WTC11 (cell line): ENCODE data around the gene VCL.

Source experiments
- CBFB ChIP-seq: sonication (generic); formaldehyde crosslinking; IDR thresholded peaks from 2 replicates; pipeline ENCODE4 v1.8.1; 2022; ENCODE audit warnings: mild to moderate bottlenecking, low read depth, missing genetic modification reagents
- CREB1 ChIP-seq: sonication (generic); formaldehyde crosslinking; IDR thresholded peaks from 2 replicates; pipeline ENCODE4 v1.8.0; 2023; ENCODE audit warnings: mild to moderate bottlenecking, missing genetic modification reagents
- EMX1 ChIP-seq: fragments of 250-450 bp; sonication (Bioruptor Pico); IDR thresholded peaks from 2 replicates; pipeline ENCODE4 v1.8.0; 2021; ENCODE audit warnings: mild to moderate bottlenecking
- IRF2 ChIP-seq: sonication (generic); formaldehyde crosslinking; IDR thresholded peaks from 2 replicates; pipeline ENCODE4 v1.8.0; 2022; ENCODE audit warnings: low read depth, missing genetic modification reagents, borderline replicate concordance
- NFE2L1 ChIP-seq: sonication (generic); formaldehyde crosslinking; IDR thresholded peaks from 2 replicates; pipeline ENCODE4 v1.8.1; 2023; ENCODE audit warnings: missing genetic modification reagents
- OVOL2 ChIP-seq: fragments of 250-450 bp; sonication (Bioruptor Pico); IDR thresholded peaks from 2 replicates; pipeline ENCODE4 v1.9.0; 2021; ENCODE audit warnings: mild to moderate bottlenecking, borderline replicate concordance
- TF ChIP-seq, protein P1 (sequence below): fragments of 200-600 bp; IDR thresholded peaks from 2 replicates; pipeline ENCODE4 v1.8.0; 2022; ENCODE audit warnings: antibody characterized with exemption
- TF ChIP-seq, protein P2 (sequence below): sonication (generic); formaldehyde crosslinking; IDR thresholded peaks from 2 replicates; pipeline ENCODE4 v1.8.1; 2022; ENCODE audit warnings: mild to moderate bottlenecking, moderate library complexity, missing genetic modification reagents
- TF ChIP-seq, protein P3 (sequence below): sonication (generic); formaldehyde crosslinking; IDR thresholded peaks from 2 replicates; pipeline ENCODE4 v1.8.0; 2022; ENCODE audit warnings: mild to moderate bottlenecking, missing genetic modification reagents

DNA sequence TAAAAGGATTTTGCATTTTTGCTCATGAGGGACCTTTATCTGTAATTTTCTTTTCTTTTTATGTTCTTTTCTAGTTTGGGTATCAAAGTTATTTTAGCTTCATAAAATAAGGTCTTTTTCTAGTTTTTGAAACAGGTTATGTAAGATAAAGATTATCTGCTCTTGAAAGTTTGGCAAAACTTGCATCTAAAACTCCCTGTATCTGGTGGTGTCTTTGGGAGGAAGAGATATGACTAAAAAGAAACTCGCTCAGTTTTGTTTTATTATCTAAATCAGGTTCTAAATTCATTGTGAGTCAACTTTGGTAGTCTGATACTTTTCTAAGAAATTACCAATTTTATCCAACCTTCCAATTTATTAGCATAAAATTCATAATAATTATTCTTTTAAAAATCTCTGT, 55.1 kb downstream of the VCL start:
- TF ChIP-seq, protein P1, sequence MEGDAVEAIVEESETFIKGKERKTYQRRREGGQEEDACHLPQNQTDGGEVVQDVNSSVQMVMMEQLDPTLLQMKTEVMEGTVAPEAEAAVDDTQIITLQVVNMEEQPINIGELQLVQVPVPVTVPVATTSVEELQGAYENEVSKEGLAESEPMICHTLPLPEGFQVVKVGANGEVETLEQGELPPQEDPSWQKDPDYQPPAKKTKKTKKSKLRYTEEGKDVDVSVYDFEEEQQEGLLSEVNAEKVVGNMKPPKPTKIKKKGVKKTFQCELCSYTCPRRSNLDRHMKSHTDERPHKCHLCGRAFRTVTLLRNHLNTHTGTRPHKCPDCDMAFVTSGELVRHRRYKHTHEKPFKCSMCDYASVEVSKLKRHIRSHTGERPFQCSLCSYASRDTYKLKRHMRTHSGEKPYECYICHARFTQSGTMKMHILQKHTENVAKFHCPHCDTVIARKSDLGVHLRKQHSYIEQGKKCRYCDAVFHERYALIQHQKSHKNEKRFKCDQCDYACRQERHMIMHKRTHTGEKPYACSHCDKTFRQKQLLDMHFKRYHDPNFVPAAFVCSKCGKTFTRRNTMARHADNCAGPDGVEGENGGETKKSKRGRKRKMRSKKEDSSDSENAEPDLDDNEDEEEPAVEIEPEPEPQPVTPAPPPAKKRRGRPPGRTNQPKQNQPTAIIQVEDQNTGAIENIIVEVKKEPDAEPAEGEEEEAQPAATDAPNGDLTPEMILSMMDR = no peak
- TF ChIP-seq CBFB (no peak), NFE2L1 (CRISPR knock-in tag) (no peak), IRF2 (CRISPR knock-in tag) (no peak), OVOL2 (no peak), EMX1 (CRISPR knock-in tag) (no peak), CREB1 (CRISPR knock-in tag) (no peak)
- TF ChIP-seq, protein P2, sequence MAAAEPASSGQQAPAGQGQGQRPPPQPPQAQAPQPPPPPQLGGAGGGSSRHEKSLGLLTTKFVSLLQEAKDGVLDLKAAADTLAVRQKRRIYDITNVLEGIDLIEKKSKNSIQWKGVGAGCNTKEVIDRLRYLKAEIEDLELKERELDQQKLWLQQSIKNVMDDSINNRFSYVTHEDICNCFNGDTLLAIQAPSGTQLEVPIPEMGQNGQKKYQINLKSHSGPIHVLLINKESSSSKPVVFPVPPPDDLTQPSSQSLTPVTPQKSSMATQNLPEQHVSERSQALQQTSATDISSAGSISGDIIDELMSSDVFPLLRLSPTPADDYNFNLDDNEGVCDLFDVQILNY = no peak
- TF ChIP-seq, protein P3, sequence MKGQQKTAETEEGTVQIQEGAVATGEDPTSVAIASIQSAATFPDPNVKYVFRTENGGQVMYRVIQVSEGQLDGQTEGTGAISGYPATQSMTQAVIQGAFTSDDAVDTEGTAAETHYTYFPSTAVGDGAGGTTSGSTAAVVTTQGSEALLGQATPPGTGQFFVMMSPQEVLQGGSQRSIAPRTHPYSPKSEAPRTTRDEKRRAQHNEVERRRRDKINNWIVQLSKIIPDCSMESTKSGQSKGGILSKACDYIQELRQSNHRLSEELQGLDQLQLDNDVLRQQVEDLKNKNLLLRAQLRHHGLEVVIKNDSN (CRISPR knock-in tag) = no peak
